GM13976 (cell line): ENCODE results near the gene KISS1R.

ENCODE experiments used
- DNase-seq: peaks from one replicate; pipeline ENCODE4 v3.0.0; 2012; ENCODE audit warnings: low spot score
- in situ Hi-C: fragments of 300-500 bp; cut with MboI; formaldehyde crosslinking; loops from one replicate; pipeline ENCODE4 v1.12.0; 2022; ENCODE audit warnings: low sequenced_read_pairs, mixed read lengths, inconsistent platforms; ENCODE audit not compliant: unreplicated experiment
- TF ChIP-seq, protein P1 (sequence below): IDR thresholded peaks from 2 replicates; pipeline ENCODE4 v1.5.1; 2012; ENCODE audit warnings: borderline replicate concordance, mild to moderate bottlenecking; ENCODE audit not compliant: insufficient read depth; ENCODE audit errors: extremely low read depth, missing control alignments, control extremely low read depth

The KISS1R gene

DNA sequence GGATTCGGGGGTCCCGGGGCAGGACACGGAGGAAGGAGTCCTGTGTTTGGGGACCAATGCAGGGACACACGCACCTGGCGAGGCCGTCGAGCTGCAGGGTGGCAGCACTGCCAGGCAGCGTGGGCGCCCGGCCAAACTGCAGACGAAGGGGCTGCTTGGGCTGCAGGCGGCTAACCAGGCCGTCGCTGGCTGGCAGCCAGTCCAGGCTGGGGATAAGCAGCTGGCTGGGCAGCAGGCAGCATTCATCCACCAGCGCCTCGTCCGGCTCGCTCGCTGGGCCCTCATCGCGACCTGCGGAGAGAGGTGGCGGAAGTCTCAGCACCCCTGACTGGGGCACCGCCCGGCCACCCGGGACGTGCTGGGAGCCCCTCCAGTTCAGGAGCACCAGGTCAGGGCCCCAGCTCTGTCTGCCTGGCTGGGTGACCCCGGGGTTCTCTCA lies 46.2 kb upstream of the KISS1R start:
- no peak for DNase-seq
- in situ Hi-C loops: no loop called here
- TF ChIP-seq, protein P1, sequence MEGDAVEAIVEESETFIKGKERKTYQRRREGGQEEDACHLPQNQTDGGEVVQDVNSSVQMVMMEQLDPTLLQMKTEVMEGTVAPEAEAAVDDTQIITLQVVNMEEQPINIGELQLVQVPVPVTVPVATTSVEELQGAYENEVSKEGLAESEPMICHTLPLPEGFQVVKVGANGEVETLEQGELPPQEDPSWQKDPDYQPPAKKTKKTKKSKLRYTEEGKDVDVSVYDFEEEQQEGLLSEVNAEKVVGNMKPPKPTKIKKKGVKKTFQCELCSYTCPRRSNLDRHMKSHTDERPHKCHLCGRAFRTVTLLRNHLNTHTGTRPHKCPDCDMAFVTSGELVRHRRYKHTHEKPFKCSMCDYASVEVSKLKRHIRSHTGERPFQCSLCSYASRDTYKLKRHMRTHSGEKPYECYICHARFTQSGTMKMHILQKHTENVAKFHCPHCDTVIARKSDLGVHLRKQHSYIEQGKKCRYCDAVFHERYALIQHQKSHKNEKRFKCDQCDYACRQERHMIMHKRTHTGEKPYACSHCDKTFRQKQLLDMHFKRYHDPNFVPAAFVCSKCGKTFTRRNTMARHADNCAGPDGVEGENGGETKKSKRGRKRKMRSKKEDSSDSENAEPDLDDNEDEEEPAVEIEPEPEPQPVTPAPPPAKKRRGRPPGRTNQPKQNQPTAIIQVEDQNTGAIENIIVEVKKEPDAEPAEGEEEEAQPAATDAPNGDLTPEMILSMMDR: no peak

DNA sequence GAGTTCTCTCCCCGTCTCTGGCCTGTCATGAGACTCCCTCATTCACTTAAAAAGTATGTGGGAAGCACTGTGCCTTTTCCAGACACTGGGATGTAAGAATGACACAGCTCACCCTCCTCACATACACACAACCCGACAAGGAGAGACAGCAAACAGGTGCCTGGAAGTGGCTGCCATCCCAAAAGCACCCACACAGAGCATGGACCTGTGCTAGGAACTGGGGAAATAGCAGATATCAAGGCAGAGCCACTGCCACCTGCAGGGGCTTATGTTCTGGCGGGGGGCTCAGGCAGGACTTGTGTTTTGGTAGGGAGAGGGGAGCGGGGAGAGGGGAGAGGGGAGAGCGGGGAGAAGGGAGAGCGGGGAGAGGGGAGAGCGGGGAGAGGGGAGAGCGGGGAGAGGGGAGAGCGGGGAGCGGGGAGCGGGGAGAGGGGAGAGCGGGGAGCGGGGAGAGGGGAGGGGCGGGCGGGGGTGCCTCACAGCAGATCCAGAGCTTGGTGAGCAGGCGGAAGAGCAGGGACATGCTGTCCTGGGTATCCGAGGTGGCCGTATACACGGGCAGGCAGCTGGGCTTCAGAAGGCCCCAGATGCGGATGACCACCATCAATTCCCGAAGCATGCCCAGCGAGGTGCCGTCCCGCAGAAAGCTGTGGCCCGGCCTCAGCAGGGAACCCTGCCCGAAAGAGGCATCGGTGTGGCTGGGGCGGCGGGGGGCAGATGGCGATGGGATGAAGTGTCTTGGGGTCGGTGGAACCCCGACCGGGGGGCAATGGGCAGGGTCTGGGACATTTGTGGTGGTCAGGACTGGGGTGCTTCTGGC lies 45.5 kb upstream of the KISS1R start:
- DNase-seq: no peak
- in situ Hi-C loops: no loop called here
- TF ChIP-seq, protein P1: no peak

DNA sequence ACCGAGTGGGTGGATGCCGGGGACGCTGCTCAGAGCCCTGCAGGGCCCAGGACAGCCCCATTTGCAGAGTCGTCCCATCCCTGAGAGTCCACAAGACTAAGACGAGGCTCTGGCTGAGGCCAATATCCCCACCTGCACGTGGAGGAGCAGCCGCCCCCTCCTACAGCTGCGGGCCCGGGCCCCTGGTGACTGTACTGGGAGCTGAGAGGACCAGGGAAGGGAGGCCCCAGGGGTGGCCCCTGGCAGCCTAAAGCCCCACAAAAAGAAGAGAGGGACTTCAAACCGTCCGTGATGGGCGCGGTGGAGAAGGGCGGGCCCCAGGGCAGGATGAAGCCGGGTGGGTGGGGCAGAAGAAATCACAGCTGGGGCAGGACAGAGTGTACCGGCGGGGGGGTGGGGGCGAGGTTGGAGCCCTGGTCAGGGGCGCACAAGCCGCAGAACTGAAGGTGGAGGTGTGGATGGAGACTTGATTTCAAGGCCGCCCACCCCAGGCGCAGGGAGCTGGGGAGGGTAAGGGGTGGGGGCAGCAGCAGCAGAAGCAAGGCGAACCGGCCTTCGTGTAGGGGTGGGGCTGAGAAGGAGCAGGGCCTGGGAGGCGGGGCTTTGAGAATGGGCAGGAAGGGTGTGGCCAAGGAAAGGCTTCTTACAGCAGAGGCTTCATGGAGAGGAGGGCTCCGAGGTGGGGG lies 44.7 kb upstream of the KISS1R start:
- TF ChIP-seq, protein P1: no peak
- in situ Hi-C loops: no loop called here
- DNase-seq: peak; percentile 90

DNA sequence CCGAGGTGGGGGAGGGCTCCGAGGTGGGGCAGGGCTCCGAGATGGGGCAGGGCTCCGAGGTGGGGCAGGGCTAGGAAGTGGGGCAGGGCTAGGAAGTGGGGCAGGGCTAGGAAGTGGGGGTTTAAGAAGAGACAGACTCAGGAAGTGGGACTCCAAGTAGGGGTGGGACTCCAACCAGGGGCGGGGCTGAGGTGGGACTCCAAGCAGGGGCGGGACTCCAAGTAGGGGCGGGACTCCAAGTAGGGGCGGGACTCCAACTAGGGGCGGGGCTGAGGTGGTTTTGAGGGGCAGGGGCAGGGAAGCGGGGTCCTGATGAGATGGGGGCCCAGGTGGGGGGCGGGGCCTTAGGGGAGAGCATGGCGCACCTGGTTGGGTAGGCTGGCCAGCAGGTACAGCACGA lies 44.0 kb upstream of the KISS1R start:
- DNase-seq: peak; percentile 84
- TF ChIP-seq, protein P1: no peak
- in situ Hi-C loops: no loop called here

DNA sequence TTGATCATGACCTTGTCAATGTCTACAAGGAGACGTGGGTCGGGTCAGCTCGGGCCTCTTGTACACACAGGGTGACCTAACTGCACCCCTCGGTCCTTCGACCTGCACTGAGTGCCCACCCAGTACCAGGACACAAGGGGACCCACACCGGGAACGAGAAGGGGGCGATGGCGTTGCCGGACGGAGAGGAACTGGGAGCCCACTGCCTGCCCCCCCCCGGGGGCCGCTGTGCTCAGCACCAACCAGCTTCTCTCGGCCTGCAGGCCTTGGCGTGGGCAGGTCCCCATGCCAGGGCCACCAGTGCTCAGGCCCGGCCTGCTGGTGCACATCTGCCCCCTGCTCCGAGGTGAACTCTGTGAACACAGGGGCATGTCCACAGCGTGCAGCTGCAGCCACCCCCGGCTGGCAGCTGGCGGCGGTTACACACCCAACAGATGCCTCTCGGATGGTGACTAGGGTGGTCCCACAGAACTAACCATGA lies 43.5 kb upstream of the KISS1R start:
- TF ChIP-seq, protein P1: no peak
- DNase-seq: no peak
- in situ Hi-C loops: no loop called here

DNA sequence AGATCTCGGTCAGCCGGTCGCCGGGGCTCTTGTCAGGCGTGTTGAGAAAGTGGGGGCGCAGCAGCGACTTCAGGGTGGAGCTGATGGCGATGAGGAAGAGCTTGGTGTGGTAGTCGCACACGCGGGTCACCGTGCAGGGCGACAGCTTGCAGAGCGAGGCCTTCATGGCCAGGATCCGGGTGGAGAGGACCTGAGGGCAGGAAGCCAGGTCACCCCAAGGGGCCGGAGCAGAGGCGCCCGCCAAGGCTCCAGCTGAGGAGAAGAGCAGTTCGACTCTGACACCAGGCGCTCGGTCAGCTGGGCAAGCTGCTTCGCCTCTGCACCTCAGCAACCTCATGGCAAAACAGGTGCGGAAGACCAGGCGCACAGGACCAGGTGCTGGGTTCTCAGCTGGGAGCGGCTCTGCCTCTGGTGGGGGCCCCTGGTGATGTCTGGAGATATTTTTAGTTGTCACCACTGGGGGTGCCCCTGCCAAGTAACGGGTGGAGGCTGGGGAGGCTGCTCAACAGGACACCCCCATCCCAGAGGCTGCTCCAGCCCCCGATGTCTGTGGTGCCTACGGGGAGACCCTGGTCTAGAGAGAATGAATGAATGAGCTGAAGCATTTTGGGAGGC lies 41.8 kb upstream of the KISS1R start:
- in situ Hi-C loops: no loop called here
- DNase-seq: no peak
- TF ChIP-seq, protein P1: no peak
